HG03558 (cell line): ENCODE measurements around the gene LRRC63.

Source experiments
- ATAC-seq: cut with Tn5 transposase; IDR thresholded peaks from one replicate; pipeline ENCODE4 v1.9.1; 2021; ENCODE audit warnings: moderate number of reproducible peaks; ENCODE audit not compliant: unreplicated experiment; ENCODE audit errors: extremely low read depth

LRRC63 gene

DNA sequence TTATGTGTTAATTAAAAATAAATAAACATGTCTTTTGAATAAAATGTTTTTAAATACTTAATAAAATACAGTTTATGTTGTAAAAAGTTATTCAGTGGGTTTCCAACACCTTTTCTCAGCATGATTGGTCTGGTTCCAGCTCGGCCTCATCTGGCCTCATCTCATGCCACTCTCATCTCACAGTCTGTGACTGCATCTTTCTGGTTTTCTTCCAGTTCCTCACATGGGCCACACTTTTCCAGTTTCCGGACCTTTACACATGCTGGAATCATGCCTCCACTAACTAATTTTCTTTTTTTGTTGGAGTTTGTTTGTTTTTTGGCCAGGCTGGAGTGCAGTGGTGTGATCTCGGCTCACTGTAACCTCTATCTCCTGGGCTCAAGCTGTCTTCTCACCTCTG is 92.8 kb downstream of the LRRC63 start:
- no peak for ATAC-seq

DNA sequence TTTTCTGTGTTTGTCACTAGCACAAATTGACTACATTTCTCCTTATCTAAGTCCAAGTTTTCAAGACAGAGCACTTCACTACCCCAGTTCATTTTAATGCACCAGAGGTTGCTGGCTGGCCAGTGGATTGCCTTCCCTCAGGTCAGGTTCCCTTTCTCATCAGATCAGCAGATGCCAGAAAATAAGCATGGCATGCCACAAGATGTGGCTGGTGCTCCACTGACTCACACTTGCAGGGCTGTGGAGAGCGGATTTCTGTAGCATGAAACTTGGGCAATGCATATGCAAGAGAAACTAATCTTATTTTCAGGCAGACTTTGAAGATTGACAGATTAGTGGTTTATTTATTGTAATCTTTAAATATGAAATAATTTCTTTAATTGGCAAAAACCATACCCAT is 95.8 kb downstream of the LRRC63 start:
- no peak for ATAC-seq

DNA sequence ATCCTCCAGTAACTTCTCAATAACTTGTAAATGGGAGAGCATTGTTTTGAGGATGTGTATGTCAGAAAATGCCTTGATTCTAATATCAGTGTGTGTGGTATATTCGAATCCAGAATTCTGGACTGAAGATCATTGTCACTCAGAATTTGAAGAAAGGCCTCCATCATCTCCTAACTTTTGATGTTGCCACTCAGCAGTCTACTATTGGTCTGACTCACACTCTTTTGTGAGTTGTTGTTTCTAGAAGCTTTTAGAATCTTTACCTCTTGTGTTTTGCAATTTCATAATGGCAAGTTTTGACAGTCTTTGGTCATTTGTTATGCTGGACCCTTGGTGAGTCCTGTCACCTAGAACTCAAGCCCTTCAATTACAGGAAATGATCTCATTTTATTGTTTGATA is 98.3 kb downstream of the LRRC63 start:
- ATAC-seq, result no peak

DNA sequence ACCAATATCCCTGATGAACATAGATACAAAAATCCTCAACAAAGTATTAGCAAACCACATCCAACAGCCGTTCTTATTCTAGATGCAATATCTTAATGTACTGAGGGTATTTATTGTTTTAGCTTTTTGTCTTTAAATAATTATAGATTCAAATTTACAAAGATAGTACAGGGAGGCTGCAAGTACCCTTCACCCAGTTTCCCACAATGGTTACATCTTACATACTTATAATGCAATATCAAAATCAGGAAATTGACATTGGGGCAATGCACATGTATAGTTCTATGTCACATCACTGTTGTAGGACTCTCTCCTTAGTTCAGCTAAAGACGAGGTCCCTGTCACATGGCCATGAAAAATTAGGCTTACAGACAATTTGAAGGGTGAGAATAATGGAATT is 99.5 kb downstream of the LRRC63 start:
- ATAC-seq, result no peak

DNA sequence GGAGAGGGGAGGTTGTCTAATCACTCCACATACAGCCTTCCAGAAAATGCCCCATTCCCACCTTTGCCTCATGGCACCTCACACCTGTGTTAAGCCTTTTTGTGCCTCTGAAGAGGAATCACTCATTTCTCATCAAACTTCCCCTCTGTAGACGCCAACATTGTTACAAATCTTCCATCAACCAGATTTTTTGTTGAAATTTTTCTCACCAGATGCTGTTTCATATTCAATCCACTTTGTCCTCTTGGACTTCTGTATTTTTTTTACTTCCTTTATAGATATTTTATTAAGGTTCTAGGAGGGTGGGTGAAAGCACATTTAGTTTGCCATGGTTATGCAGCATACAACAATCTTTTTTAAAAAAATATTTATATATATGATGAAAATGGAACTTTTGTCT is 101.3 kb downstream of the LRRC63 start:
- ATAC-seq, result no peak

DNA sequence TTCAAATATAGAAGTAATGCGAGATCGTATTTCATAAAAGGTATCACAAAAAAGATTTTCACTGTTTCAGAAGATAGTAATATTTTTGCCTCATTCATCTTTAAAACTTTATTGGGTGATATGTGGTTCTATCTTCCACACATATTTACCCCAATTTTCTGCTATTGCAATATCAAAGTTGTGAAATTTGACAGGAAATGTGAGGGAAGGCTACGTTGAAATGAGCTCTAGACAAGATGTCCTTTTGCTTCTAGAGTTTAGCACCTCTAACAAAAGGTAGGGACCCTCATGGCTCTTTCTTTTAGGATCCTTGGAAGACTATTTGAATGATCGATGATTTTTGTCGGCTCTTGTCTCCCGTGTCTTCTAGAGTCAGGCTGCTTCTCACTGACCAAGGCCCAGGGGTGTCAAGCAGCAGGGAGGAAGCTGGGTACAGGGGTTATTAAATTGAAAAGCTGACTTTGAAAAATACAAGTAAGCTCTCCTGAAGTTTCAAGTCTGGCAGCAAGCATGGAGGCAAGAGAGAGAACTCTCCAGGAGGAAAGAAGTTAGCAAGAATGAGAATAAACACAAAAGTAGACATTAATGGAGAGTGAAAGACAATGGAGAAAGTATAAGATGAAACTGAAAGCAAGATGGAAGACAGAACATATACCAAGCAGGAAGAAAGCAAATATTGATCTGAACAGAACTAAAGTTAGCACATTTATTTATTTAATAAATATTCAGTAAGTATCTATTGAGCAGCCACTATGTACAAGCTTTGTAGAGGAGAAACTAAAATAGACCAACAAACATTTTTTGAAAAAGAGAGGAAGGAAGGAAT is 101.9 kb downstream of the LRRC63 start:
- ATAC-seq, result no peak

DNA sequence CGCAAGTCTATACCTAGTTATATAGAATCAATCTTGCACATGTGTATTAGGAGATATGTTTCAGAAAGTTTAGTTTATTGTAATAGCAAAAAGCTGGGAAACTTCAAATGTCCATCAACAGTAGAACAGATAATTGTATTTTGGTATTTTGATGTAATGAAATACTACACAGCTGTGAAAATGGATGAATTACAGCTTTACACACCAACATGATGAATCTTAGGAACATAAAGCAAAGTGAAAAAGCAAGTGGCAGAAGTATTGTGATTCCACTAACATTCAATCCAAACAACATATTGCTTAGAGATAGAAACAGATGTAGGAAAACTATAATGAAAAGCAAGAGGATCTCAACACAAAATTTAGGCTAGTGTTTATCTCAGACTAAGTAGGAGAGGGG is 102.9 kb downstream of the LRRC63 start:
- no peak for ATAC-seq

DNA sequence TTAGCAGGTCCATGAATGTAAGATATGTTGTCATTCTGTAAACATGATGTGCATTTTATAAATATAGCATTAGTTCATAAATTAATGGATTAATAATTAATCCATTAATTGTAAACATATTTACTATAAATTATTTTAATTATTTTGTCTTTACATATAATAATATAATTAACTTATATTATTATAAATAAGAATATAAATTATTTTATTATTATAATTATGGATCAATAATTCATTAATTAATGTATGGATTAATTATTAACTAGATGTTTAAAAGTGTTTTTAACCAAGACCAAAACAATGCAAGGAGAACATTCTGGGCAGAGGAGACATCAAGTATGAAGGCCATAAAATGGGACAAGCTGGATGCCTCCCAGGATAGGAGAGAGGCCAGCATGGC is 103.3 kb downstream of the LRRC63 start:
- no peak for ATAC-seq

DNA sequence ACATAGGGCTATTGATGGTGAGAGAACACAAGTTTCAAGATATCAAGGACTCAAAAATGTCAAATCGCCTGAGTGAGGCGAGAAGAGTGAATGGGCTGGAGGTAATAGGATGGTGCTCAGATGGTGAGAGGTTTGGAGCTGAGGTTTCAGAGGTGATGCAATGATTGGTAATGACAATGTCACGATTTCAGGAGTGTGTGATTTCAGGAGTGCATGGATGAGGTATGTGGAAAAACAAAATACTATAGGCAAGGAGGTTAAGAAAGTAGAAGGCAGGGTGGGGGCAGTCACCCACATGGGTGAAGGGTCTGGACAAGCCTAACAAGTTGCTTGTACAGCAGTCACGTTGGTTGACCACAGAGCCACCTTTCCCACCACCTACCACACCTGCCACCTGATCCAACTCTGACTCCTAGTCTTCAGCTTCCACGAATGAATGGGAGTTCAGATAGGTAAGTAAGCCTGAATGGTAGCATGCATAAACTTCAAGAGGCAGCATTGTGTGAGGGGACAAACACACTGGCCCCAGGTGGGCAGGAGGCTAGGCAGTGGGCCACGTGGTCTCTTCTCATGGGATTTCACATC is 103.9 kb downstream of the LRRC63 start:
- ATAC-seq, result no peak

DNA sequence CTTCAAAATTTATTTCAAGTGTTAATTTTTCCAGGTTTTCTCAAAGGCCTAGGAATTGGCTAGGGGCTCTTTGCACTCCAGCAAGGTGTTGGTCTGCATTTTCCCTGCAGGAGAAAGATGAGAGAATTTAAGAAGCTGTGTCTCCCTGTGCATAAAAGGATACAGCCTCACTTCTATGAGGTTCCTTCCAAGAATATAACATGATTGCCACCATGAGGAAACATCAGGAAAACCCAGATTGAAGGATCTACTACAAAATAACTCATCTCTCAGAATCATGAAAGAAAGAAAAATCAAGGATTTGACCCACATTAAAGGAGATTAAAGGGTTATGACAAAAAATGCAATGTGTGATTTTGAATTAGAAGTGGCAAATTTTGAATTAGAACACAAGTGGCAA is 105.4 kb downstream of the LRRC63 start:
- no peak for ATAC-seq

DNA sequence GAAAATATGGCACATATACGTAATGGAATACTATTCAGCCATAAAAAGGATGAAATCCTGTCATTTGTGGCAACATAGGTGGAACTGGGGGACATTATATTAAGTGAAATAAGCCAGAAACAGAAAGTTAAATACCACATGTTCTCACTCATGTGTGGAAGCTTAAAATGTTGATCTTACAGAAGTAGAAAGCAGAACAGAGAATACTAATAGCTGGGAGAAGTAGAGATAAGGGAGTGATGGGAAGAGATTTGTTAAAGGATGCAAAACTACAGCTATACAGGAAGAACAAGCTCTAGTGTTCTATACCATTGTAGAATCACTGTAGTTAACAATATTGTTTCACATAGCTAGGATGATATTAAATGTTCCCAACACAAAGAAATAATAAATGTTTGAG is 107.3 kb downstream of the LRRC63 start:
- ATAC-seq, result no peak

DNA sequence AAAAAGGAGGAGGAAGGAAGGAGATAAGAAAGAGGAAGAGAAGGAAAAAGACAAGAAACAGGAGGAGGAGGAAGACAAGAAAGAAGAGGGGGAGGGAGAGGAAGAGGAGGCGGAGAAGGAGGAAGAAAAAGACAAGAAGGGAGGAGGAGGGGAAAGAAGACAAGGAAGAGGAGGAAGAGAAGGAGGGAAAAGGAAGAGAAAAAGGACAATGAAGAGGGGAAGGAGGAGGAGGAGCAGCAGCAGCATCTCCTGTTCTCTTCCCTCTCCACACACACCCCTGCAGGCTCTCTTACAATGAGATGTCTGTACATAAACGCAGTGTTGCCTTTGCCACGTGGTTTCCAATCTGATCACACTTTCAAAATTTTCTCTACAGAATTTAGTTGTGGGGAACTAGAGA is 108.7 kb downstream of the LRRC63 start:
- ATAC-seq, result no peak

DNA sequence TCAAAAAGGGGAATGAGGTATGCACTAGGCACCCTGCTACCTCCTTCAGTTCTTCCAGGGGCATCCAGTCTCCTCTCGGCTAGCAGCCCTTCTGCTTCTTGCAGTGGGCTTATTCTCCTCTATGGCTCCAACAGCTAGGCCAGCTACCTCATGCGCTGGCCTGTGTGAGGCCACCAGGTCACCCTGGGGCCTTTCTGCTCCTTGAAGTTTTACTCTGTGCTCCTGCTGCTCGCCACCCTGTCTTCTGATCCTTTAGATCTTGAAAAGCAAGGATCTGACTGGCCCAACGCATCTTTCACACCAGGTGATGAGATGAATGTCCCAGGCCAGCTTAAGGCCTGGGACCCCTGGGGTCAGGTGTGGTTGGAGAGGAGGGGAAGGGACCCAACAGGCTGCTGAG is 109.1 kb downstream of the LRRC63 start:
- ATAC-seq, result no peak

DNA sequence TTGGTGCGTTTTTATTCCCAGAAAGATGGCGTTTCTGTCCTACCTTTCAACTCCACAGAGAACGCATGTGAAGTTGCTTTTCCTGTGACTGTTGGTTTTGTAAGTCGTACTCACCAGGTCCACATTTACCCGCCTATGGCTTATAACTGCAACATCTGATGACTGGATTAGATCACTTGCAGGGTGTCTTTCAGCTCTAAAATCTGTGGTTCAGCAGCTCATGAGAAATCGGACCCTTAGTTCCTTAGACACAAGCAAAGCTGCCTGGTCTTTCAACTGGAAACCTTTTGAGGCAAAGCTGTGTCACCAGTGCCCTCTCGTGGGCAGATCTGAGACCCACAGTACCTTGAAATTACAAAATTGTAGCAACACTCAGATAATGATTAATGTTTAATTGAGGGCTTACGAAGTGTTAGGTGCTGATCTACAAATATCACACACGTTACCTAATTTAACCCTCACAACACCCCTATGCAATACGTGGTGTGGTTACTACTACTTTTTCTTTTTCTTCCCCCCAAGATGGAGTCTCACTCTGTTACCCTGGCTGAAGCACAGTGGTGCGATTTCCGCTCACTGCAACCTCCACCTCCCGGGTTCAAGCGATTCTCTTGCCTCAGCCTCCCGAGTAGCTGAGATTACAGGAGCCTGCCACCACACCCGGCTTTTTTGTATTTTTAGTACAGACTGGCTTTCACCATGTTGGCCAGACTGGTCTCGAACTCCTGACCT is 109.9 kb downstream of the LRRC63 start:
- no peak for ATAC-seq

DNA sequence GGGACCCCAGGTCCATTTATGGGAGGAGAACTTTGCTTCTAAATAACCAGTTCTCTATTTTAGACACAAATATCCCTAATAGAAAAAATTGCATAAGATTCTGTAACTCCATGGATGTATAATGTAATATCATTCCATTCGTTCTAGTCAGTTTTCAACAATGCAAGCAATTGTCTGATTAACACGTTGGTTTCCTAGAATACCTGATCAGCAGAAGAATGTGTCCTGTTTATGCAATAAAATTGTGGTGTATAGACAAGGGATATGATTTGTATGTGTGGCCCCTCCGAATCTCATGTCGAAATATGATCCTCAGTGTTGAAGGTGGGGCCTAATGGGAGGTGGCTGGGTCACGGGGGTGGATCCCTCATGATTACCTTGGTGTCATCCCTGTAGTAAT is 113.2 kb downstream of the LRRC63 start:
- ATAC-seq, result no peak
